NT2/D1 (cell line): ENCODE measurements around the gene VEZT.

Experiments used
- DNase-seq: peaks from one replicate; pipeline ENCODE4 v3.0.0-alpha.2; 2011; ENCODE audit warnings: low read depth, low spot score
- H3K27me3 ChIP-seq: 2 replicates; pipeline ENCODE4 v1.6.0; 2011; ENCODE audit warnings: mild to moderate bottlenecking; ENCODE audit not compliant: insufficient read length, insufficient read depth
- H3K36me3 ChIP-seq: 2 replicates; pipeline ENCODE4 v1.6.1; 2011; ENCODE audit warnings: mild to moderate bottlenecking, low read length, mixed read lengths; ENCODE audit not compliant: insufficient read depth, insufficient read length
- H3K4me1 ChIP-seq: 2 replicates; pipeline ENCODE4 v1.5.1; 2011; ENCODE audit not compliant: insufficient read depth, insufficient read length
- H3K4me3 ChIP-seq: 2 replicates; pipeline ENCODE4 v1.5.1; 2011; ENCODE audit warnings: low read depth; ENCODE audit not compliant: insufficient read length
- H3K9ac ChIP-seq: 2 replicates; pipeline ENCODE4 v1.6.0; 2011; ENCODE audit warnings: low read depth; ENCODE audit not compliant: insufficient read length
- H3K9me3 ChIP-seq: 2 replicates; pipeline ENCODE4 v1.5.1; 2011; ENCODE audit warnings: mild to moderate bottlenecking, low read length; ENCODE audit not compliant: insufficient read depth
- SUZ12 ChIP-seq: IDR thresholded peaks from 2 replicates; pipeline ENCODE4 v1.6.1; 2011; ENCODE audit not compliant: insufficient read length, insufficient read depth; ENCODE audit errors: extremely low read depth
- YY1 ChIP-seq: IDR thresholded peaks from 2 replicates; pipeline ENCODE4 v1.6.1; 2011; ENCODE audit not compliant: insufficient read length, insufficient read depth
- ZNF274 ChIP-seq: IDR thresholded peaks from 2 replicates; pipeline ENCODE4 v1.6.1; 2011; ENCODE audit warnings: mild to moderate bottlenecking, low read depth, low read length

Gene VEZT

GRCh38 chr12:95179011-95179410 lies 38.6 kb upstream of the VEZT start:
- Histone ChIP-seq H3K27me3 (no peaks in the 10 kb centered on the region), H3K9me3 (no peaks in the 10 kb centered on the region), H3K4me3 (no peak overlapping the region), H3K9ac (no peak overlapping the region), H3K4me1 (no peaks in the 10 kb centered on the region), H3K36me3 (no peaks in the 10 kb centered on the region)
- TF ChIP-seq YY1 (no peak), ZNF274 (no peak), SUZ12 (no peak)
- no peak for DNase-seq

GRCh38 chr12:95181103-95181502 lies 36.5 kb upstream of the VEZT start:
- Histone ChIP-seq H3K4me1 (no peaks in the 10 kb centered on the region), H3K9me3 (no peaks in the 10 kb centered on the region), H3K4me3 (no peak overlapping the region), H3K36me3 (peaks cover 4% of the 10 kb centered on the region), H3K27me3 (no peaks in the 10 kb centered on the region), H3K9ac (no peak overlapping the region)
- no peak for DNase-seq
- no peak for TF ChIP-seq YY1
- no peak for TF ChIP-seq SUZ12
- no peak for TF ChIP-seq ZNF274

- no peak overlapping the region for H3K9ac ChIP-seq
- H3K27me3 ChIP-seq, result no peaks in the 10 kb centered on the region
- H3K4me1 ChIP-seq, result no peaks in the 10 kb centered on the region
- peaks cover 4% of the 10 kb centered on the region for H3K36me3 ChIP-seq
- no peaks in the 10 kb centered on the region for H3K9me3 ChIP-seq
- H3K4me3 ChIP-seq, result no peak overlapping the region
- TF ChIP-seq ZNF274 (no peak), SUZ12 (no peak), YY1 (no peak)
- DNase-seq, result no peak
These were observed 34.7 kb upstream of the VEZT start for GRCh38 chr12:95182868-95183415.

- DNase-seq, result no peak
- H3K36me3 ChIP-seq, result peaks cover 4% of the 10 kb centered on the region
- H3K4me1 ChIP-seq, result no peaks in the 10 kb centered on the region
- no peaks in the 10 kb centered on the region for H3K9me3 ChIP-seq
- H3K9ac ChIP-seq, result no peak overlapping the region
- no peak overlapping the region for H3K4me3 ChIP-seq
- H3K27me3 ChIP-seq, result no peaks in the 10 kb centered on the region
- TF ChIP-seq YY1, result no peak
These were observed 33.5 kb upstream of the VEZT start for GRCh38 chr12:95184121-95184520.

- H3K4me3 ChIP-seq, result no peak overlapping the region
- no peak overlapping the region for H3K9ac ChIP-seq
- DNase-seq, result no peak
- peaks cover 4% of the 10 kb centered on the region for H3K36me3 ChIP-seq
- no peaks in the 10 kb centered on the region for H3K9me3 ChIP-seq
- TF ChIP-seq ZNF274, result no peak
- TF ChIP-seq SUZ12, result no peak
- no peak for TF ChIP-seq YY1
- no peaks in the 10 kb centered on the region for H3K4me1 ChIP-seq
- no peaks in the 10 kb centered on the region for H3K27me3 ChIP-seq
These were observed 32.5 kb upstream of the VEZT start for GRCh38 chr12:95185072-95185471.

- no peaks in the 10 kb centered on the region for H3K4me1 ChIP-seq
- H3K9me3 ChIP-seq, result no peaks in the 10 kb centered on the region
- H3K36me3 ChIP-seq, result peaks cover 4% of the 10 kb centered on the region
- H3K4me3 ChIP-seq, result no peak overlapping the region
- no peak for TF ChIP-seq ZNF274
- TF ChIP-seq YY1, result no peak
- TF ChIP-seq SUZ12, result no peak
- no peak overlapping the region for H3K9ac ChIP-seq
- no peaks in the 10 kb centered on the region for H3K27me3 ChIP-seq
- DNase-seq, result no peak
These were observed 31.8 kb upstream of the VEZT start for GRCh38 chr12:95185854-95186253.

GRCh38 chr12:95187865-95188415 lies 29.7 kb upstream of the VEZT start:
- no peak for TF ChIP-seq SUZ12
- no peak for TF ChIP-seq ZNF274
- TF ChIP-seq YY1, result no peak
- DNase-seq, result no peak
- Histone ChIP-seq H3K4me3 (no peak overlapping the region), H3K4me1 (no peaks in the 10 kb centered on the region), H3K27me3 (no peaks in the 10 kb centered on the region), H3K36me3 (peaks cover 4% of the 10 kb centered on the region), H3K9ac (no peak overlapping the region), H3K9me3 (no peaks in the 10 kb centered on the region)

- Histone ChIP-seq H3K36me3 (no peaks in the 10 kb centered on the region), H3K9me3 (no peaks in the 10 kb centered on the region), H3K4me3 (no peak overlapping the region), H3K27me3 (no peaks in the 10 kb centered on the region), H3K9ac (no peak overlapping the region), H3K4me1 (no peaks in the 10 kb centered on the region)
- no peak for TF ChIP-seq ZNF274
- no peak for TF ChIP-seq YY1
- TF ChIP-seq SUZ12, result no peak
- no peak for DNase-seq
These were observed 26.4 kb upstream of the VEZT start for GRCh38 chr12:95191060-95191696.
